OCI-LY1 (cell line): ENCODE data around the gene SP2.

ENCODE experiments used
- H2AFZ ChIP-seq: fragments of 200-600 bp; sonication (generic), shearing (Covaris generic); 2 replicates; pipeline ENCODE4 v1.6.0; 2014; ENCODE audit warnings: antibody characterized with exemption, mild to moderate bottlenecking, low read length
- H3F3A ChIP-seq: fragments of 200-600 bp; sonication (generic), shearing (Covaris generic); 2 replicates; pipeline ENCODE4 v1.6.0; 2014; ENCODE audit warnings: mild to moderate bottlenecking, antibody characterized with exemption, low read length, moderate library complexity; ENCODE audit not compliant: insufficient read depth
- H3K27ac ChIP-seq: fragments of 200-600 bp; sonication (generic); 2 replicates; pipeline ENCODE4 v1.5.1; 2014; ENCODE audit warnings: low read length, mixed run types, mild to moderate bottlenecking, low read depth; ENCODE audit not compliant: poor library complexity, severe bottlenecking
- H3K27me3 ChIP-seq: fragments of 200-600 bp; sonication (generic); 2 replicates; pipeline ENCODE4 v1.6.0; 2014; ENCODE audit warnings: antibody characterized with exemption, mild to moderate bottlenecking, low read length, moderate library complexity; ENCODE audit not compliant: insufficient read depth
- H3K36me3 ChIP-seq: fragments of 200-600 bp; sonication (generic); 2 replicates; pipeline ENCODE4 v1.6.1; 2014; ENCODE audit warnings: mild to moderate bottlenecking, antibody characterized with exemption, low read length, moderate library complexity, mixed read lengths; ENCODE audit not compliant: insufficient read depth
- H3K4me1 ChIP-seq: fragments of 200-600 bp; sonication (generic); 2 replicates; pipeline ENCODE4 v1.5.1; 2014; ENCODE audit warnings: mild to moderate bottlenecking, low read length, moderate library complexity; ENCODE audit not compliant: insufficient read depth, severe bottlenecking
- H3K4me2 ChIP-seq: fragments of 200-600 bp; sonication (generic), shearing (Covaris generic); 2 replicates; pipeline ENCODE4 v1.6.1; 2014; ENCODE audit warnings: low read length
- H3K4me3 ChIP-seq: fragments of 200-600 bp; sonication (generic); 2 replicates; pipeline ENCODE4 v1.5.1; 2014; ENCODE audit warnings: low read length, low read depth, mild to moderate bottlenecking, mixed read lengths; ENCODE audit not compliant: poor library complexity, severe bottlenecking
- H3K79me2 ChIP-seq: fragments of 200-600 bp; shearing (Covaris generic); 2 replicates; pipeline ENCODE4 v1.6.1; 2016; ENCODE audit warnings: mixed run types, low read length, mixed read lengths; ENCODE audit not compliant: insufficient read depth
- H3K9ac ChIP-seq: fragments of 200-600 bp; sonication (generic), shearing (Covaris generic); 2 replicates; pipeline ENCODE4 v1.6.1; 2014; ENCODE audit warnings: mild to moderate bottlenecking, low read length, mixed read lengths
- H3K9me2 ChIP-seq: fragments of 200-600 bp; sonication (generic), shearing (Covaris generic); 2 replicates; pipeline ENCODE4 v1.6.1; 2014; ENCODE audit warnings: low read depth, mild to moderate bottlenecking, low read length, mixed read lengths
- H3K9me3 ChIP-seq: fragments of 200-600 bp; shearing (Covaris generic); 2 replicates; pipeline ENCODE4 v1.6.1; 2014; ENCODE audit warnings: low read length, mixed read lengths
- H4K20me1 ChIP-seq: fragments of 200-600 bp; sonication (generic), shearing (Covaris generic); 2 replicates; pipeline ENCODE4 v1.6.0; 2016; ENCODE audit warnings: mild to moderate bottlenecking, low read length; ENCODE audit not compliant: insufficient read depth
- EZH2 ChIP-seq: fragments of 200-600 bp; sonication (generic), shearing (Covaris generic); IDR thresholded peaks from 2 replicates; pipeline ENCODE4 v1.8.0; 2017; ENCODE audit warnings: borderline replicate concordance, mixed run types, mild to moderate bottlenecking, antibody characterized with exemption, low read length, moderate library complexity, mixed read lengths
- TF ChIP-seq, protein P1 (sequence below): fragments of 200-600 bp; sonication (generic), shearing (Covaris generic); IDR thresholded peaks from 2 replicates; pipeline ENCODE4 v1.5.1; 2017; ENCODE audit warnings: mild to moderate bottlenecking, antibody characterized with exemption, low read length, moderate library complexity, mixed read lengths

Gene SP2

DNA sequence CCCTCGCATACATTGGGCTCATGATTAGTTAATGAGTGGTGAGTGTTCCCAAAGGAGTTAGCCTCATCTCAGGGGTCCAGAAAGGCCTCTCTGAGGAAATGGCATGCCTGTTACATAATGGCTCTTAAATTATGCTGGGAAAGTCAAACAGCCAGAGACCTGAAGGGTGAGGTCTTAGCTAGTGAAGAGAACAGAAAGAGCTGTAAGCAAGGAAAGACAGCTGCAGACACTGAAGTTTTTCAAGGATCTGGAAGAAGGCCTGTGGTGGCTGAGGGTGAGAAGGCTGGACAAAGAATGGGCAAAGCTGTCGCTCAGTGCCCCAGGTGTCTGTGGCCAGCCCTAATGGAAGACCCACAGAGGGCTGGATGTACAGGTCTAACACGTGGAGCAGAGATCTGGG, 10.4 kb downstream of the SP2 start:
- no peak overlapping the region for H3K9ac ChIP-seq
- no peaks in the 10 kb centered on the region for H3K27me3 ChIP-seq
- no peak overlapping the region for H3K27ac ChIP-seq
- H2AFZ ChIP-seq = no peak overlapping the region
- no peaks in the 10 kb centered on the region for H3K9me3 ChIP-seq
- no peaks in the 10 kb centered on the region for H4K20me1 ChIP-seq
- H3K4me1 ChIP-seq = no peaks in the 10 kb centered on the region
- H3F3A ChIP-seq = no peaks in the 10 kb centered on the region
- H3K4me2 ChIP-seq = no peak overlapping the region
- TF ChIP-seq EZH2 = no peak
- TF ChIP-seq, protein P1, sequence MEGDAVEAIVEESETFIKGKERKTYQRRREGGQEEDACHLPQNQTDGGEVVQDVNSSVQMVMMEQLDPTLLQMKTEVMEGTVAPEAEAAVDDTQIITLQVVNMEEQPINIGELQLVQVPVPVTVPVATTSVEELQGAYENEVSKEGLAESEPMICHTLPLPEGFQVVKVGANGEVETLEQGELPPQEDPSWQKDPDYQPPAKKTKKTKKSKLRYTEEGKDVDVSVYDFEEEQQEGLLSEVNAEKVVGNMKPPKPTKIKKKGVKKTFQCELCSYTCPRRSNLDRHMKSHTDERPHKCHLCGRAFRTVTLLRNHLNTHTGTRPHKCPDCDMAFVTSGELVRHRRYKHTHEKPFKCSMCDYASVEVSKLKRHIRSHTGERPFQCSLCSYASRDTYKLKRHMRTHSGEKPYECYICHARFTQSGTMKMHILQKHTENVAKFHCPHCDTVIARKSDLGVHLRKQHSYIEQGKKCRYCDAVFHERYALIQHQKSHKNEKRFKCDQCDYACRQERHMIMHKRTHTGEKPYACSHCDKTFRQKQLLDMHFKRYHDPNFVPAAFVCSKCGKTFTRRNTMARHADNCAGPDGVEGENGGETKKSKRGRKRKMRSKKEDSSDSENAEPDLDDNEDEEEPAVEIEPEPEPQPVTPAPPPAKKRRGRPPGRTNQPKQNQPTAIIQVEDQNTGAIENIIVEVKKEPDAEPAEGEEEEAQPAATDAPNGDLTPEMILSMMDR = no peak
- 0 out of 2 replicates have a peak, but pooled peaks cover 4% of the 10 kb centered on the region for H3K36me3 ChIP-seq
- H3K4me3 ChIP-seq = no peak overlapping the region
- H3K9me2 ChIP-seq = no peaks in the 10 kb centered on the region
- 0 out of 2 replicates have a peak, but pooled peaks cover 3% of the 10 kb centered on the region for H3K79me2 ChIP-seq

DNA sequence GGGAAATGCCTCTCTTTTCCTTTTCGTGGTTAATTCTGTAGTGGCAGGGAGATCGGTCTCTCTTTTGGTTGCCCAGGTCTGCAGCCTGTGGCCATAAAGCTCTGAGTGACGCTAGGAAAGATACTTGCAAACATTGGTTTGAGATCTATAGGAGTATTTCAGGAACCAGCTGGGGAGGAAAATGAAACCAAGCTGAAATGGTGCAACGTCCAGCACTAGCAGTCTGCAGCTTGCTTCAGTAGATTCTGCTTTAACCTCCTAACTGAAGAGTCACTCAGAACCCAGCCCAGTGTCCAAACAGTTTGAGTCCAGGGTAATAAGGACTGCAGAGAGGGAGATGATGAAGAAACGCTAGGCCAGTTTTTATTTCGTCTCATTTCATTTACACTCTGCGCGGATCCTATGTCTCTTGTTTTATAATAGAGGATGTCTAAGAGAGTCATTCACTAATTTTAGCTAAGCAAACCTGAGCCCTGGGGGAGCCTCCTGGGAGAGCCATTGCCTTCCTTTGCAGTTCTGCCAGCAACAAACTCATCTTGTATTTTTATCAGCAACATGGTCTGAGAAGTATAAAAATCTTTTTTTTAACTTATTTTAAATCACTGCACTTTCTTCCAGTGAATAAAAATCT, 12.0 kb downstream of the SP2 start:
- no peak overlapping the region for H3K4me3 ChIP-seq
- TF ChIP-seq, protein P1 = no peak
- no peak for TF ChIP-seq EZH2
- no peak overlapping the region for H3K9ac ChIP-seq
- no peaks in the 10 kb centered on the region for H4K20me1 ChIP-seq
- no peak overlapping the region for H3K27ac ChIP-seq
- no peaks in the 10 kb centered on the region for H3K4me1 ChIP-seq
- 0 out of 2 replicates have a peak, but pooled peaks cover 4% of the 10 kb centered on the region for H3K36me3 ChIP-seq
- H3F3A ChIP-seq = no peaks in the 10 kb centered on the region
- H3K9me2 ChIP-seq = no peaks in the 10 kb centered on the region
- H3K9me3 ChIP-seq = no peaks in the 10 kb centered on the region
- H3K79me2 ChIP-seq = 0 out of 2 replicates have a peak, but pooled peaks cover 3% of the 10 kb centered on the region
- H3K27me3 ChIP-seq = no peaks in the 10 kb centered on the region
- H3K4me2 ChIP-seq = no peak overlapping the region
- no peak overlapping the region for H2AFZ ChIP-seq

DNA sequence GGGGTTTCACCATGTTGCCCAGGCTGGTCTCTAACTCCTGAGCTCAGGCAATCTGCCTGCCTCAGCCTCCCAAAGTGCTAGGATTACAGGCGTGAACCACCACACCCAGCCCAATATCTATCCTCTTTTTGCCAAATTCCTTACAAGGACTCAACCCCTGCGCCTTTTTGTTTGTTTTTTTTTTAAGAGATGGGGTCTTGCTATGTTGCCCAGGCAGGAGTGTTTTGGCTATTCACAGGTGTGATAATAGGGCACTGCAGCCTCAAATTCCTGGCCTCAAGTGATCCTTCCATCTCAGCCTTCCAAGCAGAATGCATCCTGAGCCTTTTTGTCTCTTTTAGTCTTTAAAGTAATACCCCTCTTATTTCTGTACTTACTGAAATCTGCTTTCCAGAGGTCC, 17.0 kb downstream of the SP2 start:
- Histone ChIP-seq H3K27ac (no peak overlapping the region), H3K36me3 (0 out of 2 replicates have a peak, but pooled peaks cover 2% of the 10 kb centered on the region)

More for the DNA sequence above, 17.0 kb downstream of the SP2 start:
- no peaks in the 10 kb centered on the region for H4K20me1 ChIP-seq
- no peaks in the 10 kb centered on the region for H3K9me3 ChIP-seq
- 0 out of 2 replicates have a peak, but pooled peaks cover 3% of the 10 kb centered on the region for H3K79me2 ChIP-seq
- no peak for TF ChIP-seq EZH2
- TF ChIP-seq, protein P1 = no peak
- H3K4me3 ChIP-seq = no peak overlapping the region
- H3K9me2 ChIP-seq = no peaks in the 10 kb centered on the region
- H3K4me1 ChIP-seq = no peaks in the 10 kb centered on the region
- no peaks in the 10 kb centered on the region for H3F3A ChIP-seq
- no peak overlapping the region for H3K9ac ChIP-seq
- no peaks in the 10 kb centered on the region for H3K27me3 ChIP-seq
- H3K4me2 ChIP-seq = no peak overlapping the region
- no peak overlapping the region for H2AFZ ChIP-seq
